Loucy (cell line): ENCODE data around the gene ZCCHC14.

Experiments used
- CTCF ChIP-seq: fragments of 200-600 bp; sonication (generic); conservative IDR thresholded peaks from 2 replicates; pipeline ENCODE4 v1.5.1; 2014; ENCODE audit warnings: mild to moderate bottlenecking, antibody characterized with exemption, low read length
- EZH2phosphoT487 ChIP-seq: fragments of 200-600 bp; IDR thresholded peaks from 2 replicates; pipeline ENCODE4 v1.6.1; 2018; ENCODE audit warnings: antibody characterized with exemption, mild to moderate bottlenecking, moderate library complexity, borderline replicate concordance

- TF ChIP-seq CTCF (no peak), EZH2phosphoT487 (no peak)
Measured at GRCh38 chr16:87443964-87444363, 48.9 kb downstream of the ZCCHC14 start.
